ENCODE measurements around the gene CRYZL1. TPM values are rescaled to one million over a fixed set of nuclear protein-coding genes. Genes with fewer than 3 reads are reported as not detected.

CRYZL1 gene
- total RNA-seq, 4 donors from 2014 or later = 24.4 to 47.3 (median 33.0) TPM

- WGBS, 2 donors (ENCODE audit: low coverage in 1 of 2) = 88 to 90% methylated on average over 4 to 5 of the region's 7 CpGs
- Histone ChIP-seq H3K4me3 (no peak overlapping the region), H3K9me3 (no peaks in the 10 kb centered on the region), H3K36me3 (peaks cover 0 to 93% of the 10 kb centered on the region in 2 donors), H3K4me1 (no peaks in the 10 kb centered on the region), H3K27ac (no peak overlapping the region), H3K27me3 (no peaks in the 10 kb centered on the region)
- TF ChIP-seq POLR2A (IDR thresholded peaks at IDR 0.05) (no peak), CTCF (IDR thresholded peaks at IDR 0.05) (no peak), EP300 (IDR thresholded peaks at IDR 0.05) (no peak), POLR2AphosphoS5 (IDR thresholded peaks at IDR 0.05) (no peak)
- ATAC-seq = no peak
These were observed 30.4 kb downstream of the CRYZL1 start for GRCh38 chr21:33611006-33611744.

GRCh38 chr21:33608559-33608958 is 33.0 kb downstream of the CRYZL1 start:
- no peak for ATAC-seq
- Histone ChIP-seq H3K4me1 (no peaks in the 10 kb centered on the region), H3K4me3 (no peak overlapping the region), H3K36me3 (peaks cover 0 to 82% of the 10 kb centered on the region in 2 donors), H3K27me3 (no peaks in the 10 kb centered on the region), H3K27ac (no peak overlapping the region), H3K9me3 (no peaks in the 10 kb centered on the region)
- 14 to 20% methylated on average over 1 of the region's 1 CpG for WGBS, 2 donors (ENCODE audit: low coverage in 1 of 2)
- TF ChIP-seq CTCF (IDR thresholded peaks at IDR 0.05) (no peak), POLR2AphosphoS5 (IDR thresholded peaks at IDR 0.05) (peak; percentile 62)

- ATAC-seq = no peak
- Histone ChIP-seq H3K27ac (no peak overlapping the region), H3K4me1 (no peaks in the 10 kb centered on the region), H3K4me3 (no peak overlapping the region), H3K9me3 (no peaks in the 10 kb centered on the region), H3K36me3 (peaks cover 13 to 96% of the 10 kb centered on the region in 2 donors), H3K27me3 (no peaks in the 10 kb centered on the region)
- TF ChIP-seq POLR2AphosphoS5 (IDR thresholded peaks at IDR 0.05) (no peak), POLR2A (IDR thresholded peaks at IDR 0.05) (no peak), EP300 (IDR thresholded peaks at IDR 0.05) (no peak), CTCF (IDR thresholded peaks at IDR 0.05) (no peak)
- 52 to 71% methylated on average over 1 of the region's 1 CpG for WGBS, 2 donors (ENCODE audit: low coverage in 1 of 2)
These were observed 43.5 kb downstream of the CRYZL1 start for GRCh38 chr21:33598051-33598450.

- H3K4me1 ChIP-seq = peaks cover 0 to 15% (median 0%) of the 10 kb centered on the region in 3 donors
- WGBS, 2 donors (ENCODE audit: low coverage in 1 of 2) = 0% methylated on average over 1 to 10 of the region's 78 CpGs
- no peaks in the 10 kb centered on the region for H3K27me3 ChIP-seq
- peak; percentile 98 for ATAC-seq
- peak within 1 kb of the TSS; percentile 69 to 95 (median 92) for H3K27ac ChIP-seq
- TF ChIP-seq POLR2A (IDR thresholded peaks at IDR 0.05) (peak; percentile 53 to 78), CTCF (IDR thresholded peaks at IDR 0.05) (peak in 3 of 4 experiments; percentile 12 to 44 (median 16)), POLR2AphosphoS5 (IDR thresholded peaks at IDR 0.05) (peak; percentile 60), EP300 (IDR thresholded peaks at IDR 0.05) (no peak)
- H3K9me3 ChIP-seq = no peaks in the 10 kb centered on the region
- peak within 1 kb of the TSS; percentile 66 to 88 for H3K4me3 ChIP-seq
- H3K36me3 ChIP-seq = peaks cover 0 to 16% of the 10 kb centered on the region in 2 donors
These were observed 52.8 kb downstream of the CRYZL1 start, which contains the start of gene DONSON for GRCh38 chr21:33588485-33589335. TSS of gene DONSON (minus strand) at chr21:33588684. CDS start at chr21:33588641, 43 bp downstream.

All from gastroesophageal sphincter (tissue), 4 donors.